Ovary (tissue), 3 donors: ENCODE measurements around the gene TCF4.

Experiments used
- EP300 ChIP-seq: sonication (generic); formaldehyde crosslinking; IDR thresholded peaks from one replicate; pipeline ENCODE4 v1.6.1; 2017; ENCODE audit warnings: antibody characterized with exemption
- POLR2A ChIP-seq: fragments of 450-650 bp; IDR thresholded peaks from one replicate; pipeline ENCODE4 v1.6.1; 2017; ENCODE audit warnings: antibody characterized with exemption, mild to moderate bottlenecking, moderate library complexity
- TF ChIP-seq, protein P1 (sequence below), 3 donors: fragments of 450-650 bp in 2 of 3; fragments of 200-600 bp in 1 of 3; IDR thresholded peaks; one replicate each; pipeline versions ENCODE4 v1.5.1 to v1.8.0; 2016 to 2022; ENCODE audit warnings: antibody characterized with exemption in 3 of 3, mild to moderate bottlenecking in 1 of 3
- donor health status: DM: no; HTN: no; CAD: no.

DNA sequence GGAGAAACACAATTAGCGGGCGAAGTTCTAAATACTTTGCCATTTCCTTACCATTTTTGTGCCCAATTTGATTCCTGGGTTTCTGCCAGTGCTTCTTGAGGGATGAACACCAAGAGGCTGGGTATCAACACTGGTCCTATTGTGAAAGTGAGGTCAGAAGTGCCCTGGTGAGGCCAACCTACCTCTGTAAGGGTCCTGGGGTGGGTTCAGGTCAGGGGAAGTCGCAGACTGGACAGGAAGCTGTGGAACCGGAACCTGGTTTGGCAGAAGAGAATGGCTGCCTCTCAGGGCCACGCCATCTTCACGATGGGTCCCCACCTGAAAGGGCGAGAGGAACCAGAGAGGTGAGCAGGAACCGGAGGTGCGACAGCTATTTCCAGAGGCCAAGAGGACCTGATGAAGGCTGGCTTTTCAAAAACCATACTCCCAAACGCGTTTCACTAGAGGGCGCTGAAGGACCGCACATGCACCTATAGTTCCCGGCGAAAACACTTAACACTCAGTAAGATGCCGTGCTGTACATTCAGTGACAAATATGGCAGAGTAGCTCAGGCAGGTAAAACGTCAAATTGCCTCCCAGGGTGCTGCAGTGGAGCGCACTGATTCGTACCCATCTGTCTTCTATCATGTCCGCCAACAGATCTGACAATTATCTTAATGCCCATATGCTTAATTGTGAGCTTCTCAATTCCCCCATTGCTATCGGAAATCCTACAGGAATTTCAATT, 353.5 kb downstream of the TCF4 start:
- TF ChIP-seq, protein P1, sequence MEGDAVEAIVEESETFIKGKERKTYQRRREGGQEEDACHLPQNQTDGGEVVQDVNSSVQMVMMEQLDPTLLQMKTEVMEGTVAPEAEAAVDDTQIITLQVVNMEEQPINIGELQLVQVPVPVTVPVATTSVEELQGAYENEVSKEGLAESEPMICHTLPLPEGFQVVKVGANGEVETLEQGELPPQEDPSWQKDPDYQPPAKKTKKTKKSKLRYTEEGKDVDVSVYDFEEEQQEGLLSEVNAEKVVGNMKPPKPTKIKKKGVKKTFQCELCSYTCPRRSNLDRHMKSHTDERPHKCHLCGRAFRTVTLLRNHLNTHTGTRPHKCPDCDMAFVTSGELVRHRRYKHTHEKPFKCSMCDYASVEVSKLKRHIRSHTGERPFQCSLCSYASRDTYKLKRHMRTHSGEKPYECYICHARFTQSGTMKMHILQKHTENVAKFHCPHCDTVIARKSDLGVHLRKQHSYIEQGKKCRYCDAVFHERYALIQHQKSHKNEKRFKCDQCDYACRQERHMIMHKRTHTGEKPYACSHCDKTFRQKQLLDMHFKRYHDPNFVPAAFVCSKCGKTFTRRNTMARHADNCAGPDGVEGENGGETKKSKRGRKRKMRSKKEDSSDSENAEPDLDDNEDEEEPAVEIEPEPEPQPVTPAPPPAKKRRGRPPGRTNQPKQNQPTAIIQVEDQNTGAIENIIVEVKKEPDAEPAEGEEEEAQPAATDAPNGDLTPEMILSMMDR (IDR thresholded peaks at IDR 0.05) = peak; percentile 41 to 80 (median 68)
- TF ChIP-seq POLR2A (no peak), EP300 (no peak)
